ENCODE data around the gene EDNRA. TPM values are rescaled to one million over a fixed set of nuclear protein-coding genes. Genes with fewer than 3 reads are reported as not detected.

The EDNRA gene
- total and polyA plus RNA-seq, 4 donors = 3.7 to 99.7 (median 11.1) TPM

DNA sequence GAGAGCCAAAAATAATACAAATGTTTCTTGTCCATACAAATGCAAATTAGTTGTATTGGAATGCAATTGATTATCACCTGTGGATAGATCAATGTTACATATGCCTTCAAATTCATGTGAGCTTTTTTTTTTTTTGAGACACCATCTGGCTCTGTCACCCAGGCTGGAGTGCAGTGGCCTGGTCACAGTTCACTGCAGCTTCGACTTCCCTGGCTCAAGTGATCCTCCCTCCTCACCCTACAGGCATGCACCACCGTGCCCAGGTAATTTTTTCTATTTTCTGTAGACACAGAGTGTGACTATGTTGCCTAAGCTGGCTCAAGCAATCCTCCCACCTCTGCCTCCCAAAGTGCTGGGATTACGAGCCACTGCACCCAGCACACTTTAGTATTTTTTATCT is 97.7 kb downstream of the EDNRA start:
- no peaks in the 10 kb centered on the region for H3K4me1 ChIP-seq (ENCODE audit: control insufficient read depth in 5 of 5, insufficient read depth in 5 of 5, low read length in 5 of 5)
- H3K36me3 ChIP-seq (ENCODE audit: control insufficient read depth in 4 of 4, insufficient read depth in 4 of 4, low read length in 4 of 4) = no peaks in the 10 kb centered on the region
- H3K9ac ChIP-seq (ENCODE audit: insufficient read depth in 1 of 2, low read length in 2 of 2) = no peak overlapping the region
- no peak overlapping the region for H3K4me3 ChIP-seq
- WGBS, 2 donors = 72 to 85% methylated on average over 3 of the region's 3 CpGs
- ATAC-seq (ENCODE audit: insufficient read depth, low FRiP score) (no peak), DNase-seq (no peak)
- peaks cover 0 to 2% (median 0%) of the 10 kb centered on the region in 4 donors for H3K9me3 ChIP-seq (ENCODE audit: control insufficient read depth in 4 of 4, insufficient read depth in 3 of 4, low read length in 3 of 4)
- no peak overlapping the region for H3K27ac ChIP-seq (ENCODE audit: low read depth in 1 of 2, low read length in 1 of 2)
- TF ChIP-seq CTCF (IDR thresholded peaks at IDR 0.05; ENCODE audit: control extremely low read depth, extremely low read depth) = no peak
- H3K27me3 ChIP-seq (ENCODE audit: control insufficient read depth in 3 of 3, insufficient read depth in 3 of 3, low read length in 2 of 3) = no peaks in the 10 kb centered on the region

- no peak overlapping the region for H3K27ac ChIP-seq (ENCODE audit: low read depth in 1 of 2, low read length in 1 of 2)
- H3K9me3 ChIP-seq (ENCODE audit: control insufficient read depth in 4 of 4, insufficient read depth in 3 of 4, low read length in 3 of 4) = peaks cover 0 to 4% (median 1%) of the 10 kb centered on the region in 4 donors
- H3K4me3 ChIP-seq = no peak overlapping the region
- H3K4me1 ChIP-seq (ENCODE audit: control insufficient read depth in 5 of 5, insufficient read depth in 5 of 5, low read length in 5 of 5) = no peaks in the 10 kb centered on the region
- DNase-seq = no peak
- H3K9ac ChIP-seq (ENCODE audit: insufficient read depth in 1 of 2, low read length in 2 of 2) = no peak overlapping the region
- ATAC-seq (ENCODE audit: insufficient read depth, low FRiP score) = no peak
- no peaks in the 10 kb centered on the region for H3K36me3 ChIP-seq (ENCODE audit: control insufficient read depth in 4 of 4, insufficient read depth in 4 of 4, low read length in 4 of 4)
- TF ChIP-seq CTCF (IDR thresholded peaks at IDR 0.05; ENCODE audit: control extremely low read depth, extremely low read depth) = no peak
- H3K27me3 ChIP-seq (ENCODE audit: control insufficient read depth in 3 of 3, insufficient read depth in 3 of 3, low read length in 2 of 3) = no peaks in the 10 kb centered on the region
- WGBS, 2 donors = 0 to 47% methylated on average over 1 of the region's 1 CpG
Measured at GRCh38 chr4:147580396-147580795, 99.5 kb downstream of the EDNRA start.

DNA sequence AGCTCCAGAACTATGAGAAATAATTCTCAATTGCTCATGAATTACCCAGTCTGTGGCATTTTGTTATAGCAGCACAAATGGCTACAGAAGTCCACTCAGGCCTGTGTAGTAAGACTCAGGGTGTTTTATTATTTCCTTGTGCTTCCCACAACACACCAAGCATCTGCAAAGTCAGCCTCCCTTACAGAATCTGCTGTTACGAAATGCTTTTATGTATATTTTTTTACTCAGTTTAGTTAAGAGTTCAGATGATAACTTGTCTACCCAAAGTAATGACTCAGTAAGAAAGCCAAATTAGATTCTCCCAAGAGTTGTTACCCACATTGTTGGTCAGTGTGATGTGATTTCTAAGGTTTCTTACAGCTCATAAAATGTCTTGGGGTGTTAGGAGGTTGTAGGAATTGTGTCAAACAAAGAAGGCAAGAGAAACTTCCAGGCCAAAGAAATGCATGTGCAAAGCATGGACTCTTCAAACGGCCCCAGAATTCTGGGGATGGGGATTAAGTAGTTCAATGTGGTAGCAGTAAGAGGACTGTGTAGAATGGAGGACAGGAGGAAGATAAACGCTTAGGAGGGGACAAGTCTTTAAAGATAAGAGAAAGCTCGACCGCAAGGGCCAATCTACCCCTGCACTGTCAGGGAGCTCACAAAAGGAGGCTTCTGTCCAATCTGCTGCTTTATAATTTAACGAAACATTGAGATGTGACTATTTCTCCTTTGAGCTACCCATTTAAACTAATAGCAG is 100.9 kb downstream of the EDNRA start:
- DNase-seq = no peak
- ATAC-seq (ENCODE audit: insufficient read depth, low FRiP score) = no peak
- no peak overlapping the region for H3K27ac ChIP-seq (ENCODE audit: low read depth in 1 of 2, low read length in 1 of 2)
- TF ChIP-seq CTCF (IDR thresholded peaks at IDR 0.05; ENCODE audit: control extremely low read depth, extremely low read depth) = no peak
- WGBS, 2 donors = 79 to 85% methylated on average over 6 of the region's 6 CpGs
- H3K27me3 ChIP-seq (ENCODE audit: control insufficient read depth in 3 of 3, insufficient read depth in 3 of 3, low read length in 2 of 3) = no peaks in the 10 kb centered on the region
- H3K9me3 ChIP-seq (ENCODE audit: control insufficient read depth in 4 of 4, insufficient read depth in 3 of 4, low read length in 3 of 4) = peaks cover 0 to 4% (median 1%) of the 10 kb centered on the region in 4 donors
- H3K36me3 ChIP-seq (ENCODE audit: control insufficient read depth in 4 of 4, insufficient read depth in 4 of 4, low read length in 4 of 4) = no peaks in the 10 kb centered on the region
- peaks cover 0 to 8% (median 2%) of the 10 kb centered on the region in 5 donors for H3K4me1 ChIP-seq (ENCODE audit: control insufficient read depth in 5 of 5, insufficient read depth in 5 of 5, low read length in 5 of 5)
- no peak overlapping the region for H3K4me3 ChIP-seq
- H3K9ac ChIP-seq (ENCODE audit: insufficient read depth in 1 of 2, low read length in 2 of 2) = no peak overlapping the region

All from lung (tissue), 12 donors.